HG02885 (cell line): ENCODE data around the gene NDUFA1.
"Not testable (repeated sequence)": the region's sequence is repeated elsewhere in the genome, so short reads cannot be mapped to it uniquely, and the experiment has no call there.

Experiments used
- ATAC-seq: cut with Tn5 transposase; IDR thresholded peaks from one replicate; pipeline ENCODE4 v1.9.1; 2021; ENCODE audit warnings: mild to moderate bottlenecking; ENCODE audit not compliant: unreplicated experiment, poor library complexity

Gene NDUFA1

GRCh38 chrX:119899125-119899524 lies 27.5 kb downstream of the NDUFA1 start:
- ATAC-seq = no peak

GRCh38 chrX:119900976-119901375 lies 29.3 kb downstream of the NDUFA1 start:
- ATAC-seq = no peak

- no peak for ATAC-seq
Measured at GRCh38 chrX:119916310-119916709, 44.7 kb downstream of the NDUFA1 start.

- no peak for ATAC-seq
Measured at GRCh38 chrX:119917877-119918276, 46.2 kb downstream of the NDUFA1 start.

- no peak for ATAC-seq
Measured at GRCh38 chrX:119919835-119920585, 48.4 kb downstream of the NDUFA1 start.

- not testable (repeated sequence) for ATAC-seq
Measured at GRCh38 chrX:119922391-119922790, 50.8 kb downstream of the NDUFA1 start.
